Measurements from ENCODE around the gene NDFIP1.

The NDFIP1 gene

GRCh38 chr5:142192286-142193113 is 83.9 kb downstream of the NDFIP1 start:
- no peak for DNase-seq

DNA sequence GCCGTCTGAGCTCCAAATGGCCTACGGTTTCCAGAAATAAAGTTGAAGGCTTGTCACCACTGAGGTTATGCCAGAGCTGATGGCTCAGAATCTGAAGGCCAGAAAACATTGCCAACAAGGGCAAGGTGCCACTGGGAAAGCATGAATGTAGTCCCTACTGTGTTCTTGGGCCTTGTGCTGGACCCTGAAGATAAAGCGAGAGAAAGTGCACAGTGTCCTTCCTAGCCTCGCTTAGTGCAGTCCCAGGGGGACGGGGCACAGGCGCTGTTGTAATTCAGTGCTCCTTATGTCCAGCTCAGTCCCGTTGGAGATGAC is 84.5 kb downstream of the NDFIP1 start:
- DNase-seq: no peak

DNA sequence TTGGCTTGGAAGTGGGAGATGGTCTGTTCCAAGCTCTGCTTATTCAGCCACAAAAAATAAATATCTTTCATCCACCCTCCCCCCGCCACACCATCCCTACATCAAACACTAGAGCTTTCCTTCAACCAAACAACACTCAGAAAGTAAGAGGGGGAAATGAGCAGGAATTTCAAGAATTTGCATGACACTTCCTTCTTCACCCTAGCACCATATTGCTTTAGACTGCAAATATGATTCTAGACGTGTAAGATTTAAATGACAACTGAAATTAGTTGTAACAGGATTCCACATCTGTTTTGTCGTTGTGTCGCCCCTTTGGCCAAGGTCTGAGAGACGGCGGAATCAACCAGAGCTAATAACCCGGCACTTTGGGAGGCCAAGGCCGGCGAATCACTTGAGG is 88.5 kb downstream of the NDFIP1 start:
- no peak for DNase-seq

DNA sequence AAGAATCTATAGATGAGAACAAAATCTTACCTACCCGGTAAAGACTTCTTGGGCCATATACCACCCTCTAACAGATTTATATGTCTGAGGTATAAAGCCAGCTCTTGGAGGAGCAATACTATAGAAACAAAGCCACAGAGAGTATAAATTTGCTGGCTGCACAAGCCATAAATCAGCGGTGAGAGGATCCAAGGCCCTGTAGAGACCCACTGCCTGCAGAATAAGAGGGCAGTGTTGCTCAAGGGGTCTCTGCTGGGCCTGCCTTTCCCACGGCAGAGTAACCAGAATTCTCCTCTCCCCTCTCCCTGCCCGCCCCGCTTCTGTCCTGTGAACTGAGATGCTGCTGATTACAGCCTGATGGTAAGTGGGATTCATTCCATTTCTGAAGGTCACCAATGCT is 89.2 kb downstream of the NDFIP1 start:
- no peak for DNase-seq

- no peak for DNase-seq
Measured at GRCh38 chr5:142199388-142199787, 90.8 kb downstream of the NDFIP1 start.

DNA sequence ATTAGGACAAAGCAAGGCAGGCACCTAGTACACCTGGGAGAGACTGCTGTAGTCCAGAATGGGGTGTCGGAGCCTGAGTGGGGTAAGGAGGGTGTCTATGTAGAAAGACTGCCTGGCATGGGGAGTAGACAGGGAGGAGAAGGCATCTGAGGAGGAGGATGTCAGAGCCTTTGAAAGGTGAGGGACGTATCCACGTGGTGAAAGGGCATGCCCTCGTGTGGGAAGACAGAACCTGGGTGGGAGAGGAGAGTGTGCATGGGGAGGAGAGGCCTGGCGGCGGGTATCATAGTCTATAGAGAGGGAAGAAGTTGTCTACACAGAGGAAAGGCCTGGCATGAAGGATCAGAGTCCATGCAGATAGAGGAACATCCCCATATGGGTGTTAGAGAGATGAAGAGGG is 91.8 kb downstream of the NDFIP1 start:
- no peak for DNase-seq

GRCh38 chr5:142201471-142201887 is 92.9 kb downstream of the NDFIP1 start:
- DNase-seq: no peak

DNA sequence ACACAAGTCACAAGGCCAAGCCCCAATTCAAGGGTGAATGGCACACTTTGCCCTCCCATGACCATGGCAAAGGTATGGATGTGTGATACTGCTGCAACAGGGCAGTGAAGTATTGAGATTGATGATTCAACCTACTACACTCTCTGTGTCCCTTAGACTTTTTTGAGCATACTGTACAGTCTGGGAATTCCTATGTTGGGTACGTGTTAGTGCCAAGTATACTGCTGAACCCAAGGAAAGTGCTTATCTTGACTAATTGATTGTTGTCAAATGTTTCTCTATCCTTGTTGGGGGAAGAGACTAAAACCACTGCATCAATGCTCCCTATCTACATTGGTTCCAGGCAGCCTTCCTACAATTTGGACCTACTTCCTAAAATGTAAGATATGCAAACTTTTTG is 93.7 kb downstream of the NDFIP1 start:
- no peak for DNase-seq

Measured in activated effector memory CD4-positive, alpha-beta T cell treated with anti-CD3 and anti-CD28 coated beads, Interleukin-2, amount 50 U/mL, for 16 hours (primary cell).